Mesodermal cell (in vitro differentiated cells): ENCODE results near the gene IGF2R.
"Not testable (repeated sequence)": the region's sequence is repeated elsewhere in the genome, so short reads cannot be mapped to it uniquely, and the experiment has no call there.

ENCODE experiments used
- H3K27ac ChIP-seq: 2 replicates; pipeline ENCODE4 v1.7.0; 2013; ENCODE audit warnings: mild to moderate bottlenecking, low read depth, low read length, moderate library complexity; ENCODE audit not compliant: severe bottlenecking
- H3K36me3 ChIP-seq: 2 replicates; pipeline ENCODE4 v1.7.1; 2013; ENCODE audit warnings: mild to moderate bottlenecking, low read length, moderate library complexity; ENCODE audit not compliant: control insufficient read depth, insufficient read depth
- H3K4me1 ChIP-seq: one replicate; pipeline ENCODE4 v1.7.1; 2013; ENCODE audit warnings: mild to moderate bottlenecking, low read length; ENCODE audit not compliant: insufficient read depth, control insufficient read depth, poor library complexity, severe bottlenecking
- H3K4me3 ChIP-seq: 2 replicates; pipeline ENCODE4 v1.7.0; 2013; ENCODE audit warnings: low read length, control low read depth, mild to moderate bottlenecking; ENCODE audit not compliant: insufficient read depth, poor library complexity, severe bottlenecking; ENCODE audit errors: extremely low read depth
- H3K9me3 ChIP-seq: 2 replicates; pipeline ENCODE4 v1.7.1; 2013; ENCODE audit warnings: mild to moderate bottlenecking, low read length, moderate library complexity; ENCODE audit not compliant: control insufficient read depth
- WGBS, 2 experiments: methylation state at CpG; one replicate each; pipeline ENCODE4 v1.1.5; 2013; ENCODE audit warnings: missing lambda C conversion rate in 2 of 2; ENCODE audit not compliant: insufficient coverage in 2 of 2; 5-methylcytosine and 5-hydroxymethylcytosine counted together

IGF2R gene

DNA sequence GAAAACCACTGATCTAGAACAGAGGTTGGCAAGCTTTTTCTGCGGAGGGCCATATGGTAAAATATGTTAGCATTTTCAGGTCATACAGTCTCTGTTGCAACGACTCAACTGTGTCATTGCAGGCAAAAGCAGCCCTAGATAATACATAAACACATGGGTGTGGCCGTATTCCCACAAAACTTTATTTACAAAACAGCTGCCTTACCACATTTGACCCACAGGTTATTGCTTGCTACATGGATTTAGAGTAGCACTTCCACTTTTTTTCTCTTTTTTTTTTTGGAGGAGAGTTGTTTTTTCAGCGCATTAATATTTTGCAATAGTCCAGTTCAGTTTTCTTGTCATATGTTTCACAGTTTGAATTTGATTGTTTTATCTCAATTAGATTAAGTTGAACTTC lies 2.5 kb upstream of the IGF2R start:
- H3K9me3 ChIP-seq = no peaks in the 10 kb centered on the region
- no peak overlapping the region for H3K27ac ChIP-seq
- WGBS, 2 experiments = 80 to 88% methylated on average over 2 of the region's 4 CpGs
- H3K4me3 ChIP-seq = no peak overlapping the region
- H3K36me3 ChIP-seq = peaks cover 4% of the 10 kb centered on the region
- peaks cover 3% of the 10 kb centered on the region for H3K4me1 ChIP-seq

DNA sequence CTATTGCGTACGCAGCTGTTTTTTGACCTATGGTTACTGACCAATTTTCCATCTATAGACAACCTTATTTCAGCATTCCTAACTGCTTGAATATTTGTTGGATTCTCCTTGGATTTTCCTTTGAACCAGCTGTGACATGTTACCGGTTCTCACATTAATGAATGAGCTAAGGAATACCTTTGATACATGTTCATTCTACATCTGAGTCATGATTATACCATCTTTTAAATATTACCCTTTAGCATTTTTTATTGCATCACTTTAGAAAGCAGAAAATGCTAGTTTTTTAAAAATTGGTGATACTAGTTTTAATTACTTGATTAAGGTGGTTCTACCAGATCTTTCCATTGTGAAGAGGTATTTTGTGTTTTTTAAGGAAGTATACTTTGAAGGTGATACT lies 1.9 kb upstream of the IGF2R start:
- Histone ChIP-seq H3K27ac (no peak overlapping the region), H3K36me3 (peaks cover 10% of the 10 kb centered on the region), H3K4me3 (no peak overlapping the region), H3K9me3 (no peaks in the 10 kb centered on the region), H3K4me1 (peaks cover 6% of the 10 kb centered on the region)
- 100% methylated on average over 1 of the region's 3 CpGs; no CpG with 5 or more reads in 1 of the 2 experiments for WGBS, 2 experiments

DNA sequence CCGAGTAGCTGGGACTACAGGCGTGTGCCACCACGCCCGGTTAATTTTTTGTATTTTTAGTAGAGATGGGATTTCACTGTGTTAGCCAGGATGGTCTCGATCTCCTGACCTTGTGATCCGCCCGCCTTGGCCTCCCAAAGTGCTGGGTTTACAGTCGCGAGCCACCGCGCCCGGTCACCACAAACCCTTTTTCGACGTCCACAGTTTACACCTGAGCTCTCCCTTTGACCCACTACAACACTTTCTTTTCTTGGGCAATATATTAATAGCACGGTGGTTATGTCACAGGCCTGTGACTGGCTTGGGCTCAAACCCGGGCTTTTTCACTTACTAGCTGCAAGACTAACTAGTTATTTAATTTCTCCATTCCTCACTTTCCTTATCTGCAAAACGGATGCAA lies 1.3 kb upstream of the IGF2R start:
- 93 to 96% methylated on average over 4 to 11 of the region's 17 CpGs for WGBS, 2 experiments
- not testable (repeated sequence) for H3K4me1 ChIP-seq, H3K9me3 ChIP-seq, H3K4me3 ChIP-seq, H3K27ac ChIP-seq
- H3K36me3 ChIP-seq = peaks cover 13% of the 10 kb centered on the region

DNA sequence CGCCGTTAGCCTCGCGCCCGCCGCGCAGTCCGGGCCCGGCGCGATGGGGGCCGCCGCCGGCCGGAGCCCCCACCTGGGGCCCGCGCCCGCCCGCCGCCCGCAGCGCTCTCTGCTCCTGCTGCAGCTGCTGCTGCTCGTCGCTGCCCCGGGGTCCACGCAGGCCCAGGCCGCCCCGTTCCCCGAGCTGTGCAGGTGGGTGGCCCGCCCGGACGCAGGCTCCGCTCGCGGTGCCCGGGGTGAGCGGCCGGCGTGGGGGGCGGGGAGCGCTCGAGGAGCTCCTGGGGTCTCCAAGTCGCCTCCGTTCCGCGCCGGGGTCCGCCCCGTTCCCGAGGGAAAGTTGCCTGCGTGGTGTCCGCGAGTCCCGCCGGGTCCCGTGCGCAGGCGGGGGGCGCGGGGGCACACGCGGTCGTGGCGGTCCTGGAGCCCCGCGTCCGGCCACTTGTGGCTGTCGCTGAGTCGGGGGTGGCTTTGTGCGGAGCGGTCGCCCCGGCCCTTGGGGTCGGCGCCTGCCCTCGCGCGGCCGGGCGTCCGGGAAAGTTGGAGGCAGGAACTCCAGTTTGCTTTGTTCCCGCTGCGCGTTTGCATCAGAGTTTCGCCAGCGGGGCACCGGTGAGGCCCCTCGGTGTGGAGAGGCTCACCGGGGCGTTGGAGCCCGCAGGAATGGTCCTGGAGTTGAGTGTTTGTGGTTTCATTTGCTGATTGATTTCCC lies 476 bp downstream of the IGF2R start:
- Histone ChIP-seq H3K36me3 (peaks cover 14% of the 10 kb centered on the region), H3K4me3 (peak overlapping the region; percentile 83), H3K4me1 (peaks cover 12% of the 10 kb centered on the region), H3K27ac (peak overlapping the region; percentile 93), H3K9me3 (no peaks in the 10 kb centered on the region)
- WGBS, 2 experiments = 0% methylated on average over 39 to 73 of the region's 91 CpGs

DNA sequence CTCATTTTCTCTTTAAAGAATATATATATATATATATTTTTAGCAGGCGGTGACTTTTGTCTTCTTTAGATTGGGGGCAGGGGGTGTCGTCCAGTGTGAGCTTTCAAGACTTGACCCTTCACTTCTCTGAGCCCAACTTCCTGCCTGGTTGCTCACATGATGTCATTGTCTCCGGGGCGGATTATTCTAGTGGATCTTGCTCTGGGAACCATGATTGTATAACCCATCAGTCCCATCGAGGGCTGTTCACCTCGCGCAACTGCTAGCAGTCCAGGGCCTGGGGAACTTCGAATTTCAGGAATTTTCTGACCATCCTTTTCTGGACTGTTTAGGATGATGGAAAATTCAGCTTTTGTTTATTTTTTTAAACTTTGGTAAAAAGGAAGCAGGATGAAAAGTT lies 1.0 kb downstream of the IGF2R start:
- Histone ChIP-seq H3K36me3 (peaks cover 18% of the 10 kb centered on the region), H3K9me3 (no peaks in the 10 kb centered on the region), H3K27ac (peak overlapping the region; percentile 93), H3K4me3 (peak overlapping the region; percentile 83), H3K4me1 (peaks cover 12% of the 10 kb centered on the region)
- WGBS, 2 experiments = 0 to 4% methylated on average over 3 to 5 of the region's 8 CpGs

DNA sequence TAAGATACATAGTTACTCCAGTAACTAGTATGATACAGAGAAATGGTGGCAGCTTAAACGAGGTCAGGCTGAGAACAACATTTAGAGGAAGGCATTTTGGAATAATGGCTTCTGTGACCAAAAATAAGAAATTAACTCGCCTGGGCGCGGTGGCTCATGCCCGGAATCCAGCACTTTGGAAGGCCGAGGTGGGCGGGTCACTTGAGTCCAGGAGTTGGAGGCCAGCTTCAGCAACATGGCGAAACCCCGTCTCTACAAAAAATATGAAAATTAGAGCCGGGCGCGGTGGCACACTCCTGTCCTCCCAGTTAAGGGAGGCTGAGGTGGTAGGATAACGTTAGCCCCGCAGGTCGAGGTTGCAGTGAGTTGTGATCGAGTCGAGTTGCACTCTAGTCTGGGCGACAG lies 1.8 kb downstream of the IGF2R start:
- peaks cover 12% of the 10 kb centered on the region for H3K4me1 ChIP-seq
- 96% methylated on average over 14 to 16 of the region's 18 CpGs for WGBS, 2 experiments
- H3K27ac ChIP-seq = no peak overlapping the region
- no peaks in the 10 kb centered on the region for H3K9me3 ChIP-seq
- peaks cover 23% of the 10 kb centered on the region for H3K36me3 ChIP-seq
- peak overlapping the region; percentile 83 for H3K4me3 ChIP-seq

DNA sequence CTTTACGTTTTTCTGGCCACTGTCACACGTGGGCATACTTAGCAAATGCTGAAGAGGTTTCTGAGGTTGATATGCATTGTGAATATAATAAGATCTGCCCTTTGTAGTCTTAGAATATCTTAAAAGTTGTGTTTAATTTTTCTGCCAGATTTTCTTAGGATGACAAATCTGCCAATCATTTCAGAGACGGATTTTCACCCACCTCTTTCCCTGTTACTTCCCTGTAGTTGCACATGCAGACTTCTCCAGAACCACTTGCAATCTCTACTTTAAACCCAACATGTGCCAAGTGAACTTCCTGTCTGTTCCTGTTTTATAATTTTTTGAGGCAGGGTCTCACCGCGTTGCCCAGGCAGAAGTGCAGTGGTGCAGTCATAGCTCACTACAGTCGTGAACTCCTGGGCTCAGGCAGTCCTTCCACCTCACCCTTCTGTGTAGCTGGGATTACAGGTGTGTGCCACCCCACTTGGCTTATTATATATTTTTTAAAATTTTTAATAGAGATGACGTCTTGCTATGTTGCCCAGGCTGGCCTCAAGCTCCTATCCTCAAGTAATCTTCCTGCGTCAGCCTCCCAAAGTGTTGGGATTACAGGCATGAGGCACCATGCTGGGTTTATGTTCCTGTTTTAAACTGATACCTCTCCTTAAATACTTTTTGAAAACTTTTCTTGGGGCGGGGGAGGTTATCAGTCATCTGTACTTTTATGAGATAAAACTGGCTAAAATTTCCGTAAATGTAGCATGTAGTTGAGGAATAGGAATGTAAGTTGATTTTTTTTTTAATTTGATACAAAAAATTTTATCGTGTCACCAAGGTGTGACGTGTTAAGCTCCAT lies 2.7 kb downstream of the IGF2R start:
- Histone ChIP-seq H3K27ac (no peak overlapping the region), H3K4me3 (no peak overlapping the region), H3K9me3 (no peaks in the 10 kb centered on the region), H3K4me1 (peaks cover 12% of the 10 kb centered on the region), H3K36me3 (peaks cover 23% of the 10 kb centered on the region)
- 97 to 98% methylated on average over 7 to 11 of the region's 12 CpGs for WGBS, 2 experiments

DNA sequence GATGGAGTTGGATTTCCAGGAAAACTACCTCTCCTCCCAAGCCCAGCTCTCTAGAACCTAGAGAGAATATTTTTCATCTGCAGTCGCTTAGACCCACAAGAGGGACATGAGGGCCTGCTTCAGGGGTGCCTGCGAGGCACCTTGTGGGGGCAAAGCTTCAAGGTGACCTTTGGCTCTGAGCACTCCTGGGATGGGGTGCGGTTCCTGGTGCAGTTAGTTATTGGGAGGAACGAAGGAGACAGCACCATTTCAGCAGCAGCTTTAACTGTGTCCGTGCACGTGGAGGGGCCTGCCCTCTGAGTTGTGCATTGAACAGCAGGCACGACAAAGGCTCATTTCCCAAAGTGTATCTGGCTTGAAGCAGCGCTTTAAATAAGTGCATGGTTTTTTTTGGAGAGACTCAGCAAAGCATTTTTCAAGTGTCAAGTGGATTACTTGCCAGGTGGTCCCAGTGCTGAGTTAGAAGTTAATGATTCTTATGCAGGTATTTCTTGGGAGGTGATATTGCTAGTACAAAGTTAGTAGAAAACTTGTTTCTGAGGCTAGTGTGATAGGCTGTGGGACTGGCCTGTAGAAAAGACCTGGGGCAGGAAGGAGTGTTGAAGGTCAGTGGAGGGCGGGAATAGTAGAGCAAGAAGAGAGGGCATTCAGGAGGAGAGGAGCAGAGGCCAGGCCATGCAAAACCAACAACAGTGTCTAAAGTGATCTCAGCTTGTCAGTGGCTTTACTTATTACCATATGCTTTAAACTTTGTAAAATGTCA lies 3.8 kb downstream of the IGF2R start:
- Histone ChIP-seq H3K4me3 (no peak overlapping the region), H3K27ac (no peak overlapping the region), H3K36me3 (peaks cover 23% of the 10 kb centered on the region), H3K9me3 (no peaks in the 10 kb centered on the region), H3K4me1 (peaks cover 20% of the 10 kb centered on the region)
- WGBS, 2 experiments = 81 to 84% methylated on average over 7 to 9 of the region's 9 CpGs

DNA sequence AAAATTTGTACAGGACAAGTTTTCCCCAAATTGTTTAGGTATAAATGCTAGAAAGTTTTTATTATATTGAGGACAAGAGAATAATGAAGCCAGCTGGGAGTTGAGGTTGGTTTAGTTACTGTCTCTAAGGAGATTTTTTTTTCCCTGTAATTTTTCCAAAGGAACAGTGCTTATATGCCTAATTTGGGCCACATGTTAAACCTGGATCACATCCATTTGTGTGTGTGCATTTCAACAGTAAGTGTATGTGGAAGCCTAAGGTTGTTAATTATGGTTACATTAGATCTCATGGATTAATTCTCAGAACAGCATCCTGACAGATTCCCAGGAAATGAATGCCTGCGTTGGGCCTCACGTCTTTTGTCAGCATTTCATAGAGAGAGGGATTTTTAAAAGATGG lies 4.5 kb downstream of the IGF2R start:
- peaks cover 27% of the 10 kb centered on the region for H3K4me1 ChIP-seq
- no peak overlapping the region for H3K4me3 ChIP-seq
- no peaks in the 10 kb centered on the region for H3K9me3 ChIP-seq
- 92 to 100% methylated on average over 2 of the region's 2 CpGs for WGBS, 2 experiments
- H3K27ac ChIP-seq = no peak overlapping the region
- peaks cover 23% of the 10 kb centered on the region for H3K36me3 ChIP-seq

DNA sequence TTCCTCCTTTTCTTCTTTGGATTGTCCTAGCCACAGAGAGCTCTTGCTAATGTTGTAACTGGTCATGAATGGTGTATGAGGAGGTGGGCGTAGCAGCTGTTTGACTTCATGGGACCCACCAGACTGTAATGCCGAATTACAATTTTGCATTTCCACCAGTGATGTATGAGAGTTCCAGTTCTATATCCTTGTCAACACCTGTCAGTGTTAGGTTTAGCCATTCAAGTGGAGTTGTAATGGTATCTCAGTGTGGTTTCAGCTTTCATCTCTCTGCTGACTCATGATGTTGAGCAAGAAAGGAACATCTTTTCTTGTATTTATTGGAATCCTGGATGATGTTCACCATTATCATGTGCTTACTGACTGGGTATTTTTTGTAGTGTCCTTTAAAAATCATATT lies 5.1 kb downstream of the IGF2R start:
- 100% methylated on average over 1 of the region's 2 CpGs for WGBS, 2 experiments
- Histone ChIP-seq H3K4me3 (no peak overlapping the region), H3K9me3 (no peaks in the 10 kb centered on the region), H3K36me3 (peaks cover 23% of the 10 kb centered on the region), H3K4me1 (peaks cover 33% of the 10 kb centered on the region), H3K27ac (no peak overlapping the region)
